Body of pancreas (tissue), 4 donors: Measurements from ENCODE around the gene CACNA1G.

Experiments
- CTCF ChIP-seq, 7 experiments: fragments of 450-650 bp in 4 of 7; fragments of 200-600 bp in 3 of 7; sonication (generic) in 3 of 7; IDR thresholded peaks; one replicate each; pipeline ENCODE4 v1.5.1; 2016 to 2019; ENCODE audit warnings: antibody characterized with exemption in 7 of 7
- POLR2A ChIP-seq, 3 donors: fragments of 450-650 bp; IDR thresholded peaks; one replicate each; pipeline ENCODE4 v1.6.1; 2016; ENCODE audit warnings: antibody characterized with exemption in 3 of 3, mild to moderate bottlenecking in 2 of 3

- TF ChIP-seq CTCF (IDR thresholded peaks at IDR 0.05) (no peak), POLR2A (IDR thresholded peaks at IDR 0.05) (no peak)
Observed at GRCh38 chr17:50548831-50549230, 11.7 kb upstream of the CACNA1G start.
